ENCODE results near the gene JAKMIP3. TPM values are rescaled to one million over a fixed set of nuclear protein-coding genes. Genes with fewer than 3 reads are reported as not detected.

Gene JAKMIP3
- total RNA-seq, 1 donor from 2014 or later, result 1.4 TPM

GRCh38 chr10:132114953-132115520, 49.3 kb downstream of the JAKMIP3 start:
- Mint-ChIP-seq H3K27me3 (ENCODE audit: low read depth) (peaks cover 34% of the 10 kb centered on the region), H3K9me3 (no peaks in the 10 kb centered on the region)

More at GRCh38 chr10:132114953-132115520, 49.3 kb downstream of the JAKMIP3 start:
- Mint-ChIP-seq H3K4me3 (no peak overlapping the region), H3K4me1 (no peaks in the 10 kb centered on the region), H3K36me3 (no peaks in the 10 kb centered on the region), H3K27ac (no peak overlapping the region)
- DNase-seq (ENCODE audit: low spot score in 2 of 2, unreplicated experiment in 2 of 2), result no peak
- TF ChIP-seq CTCF (IDR thresholded peaks at IDR 0.05; ENCODE audit: unreplicated experiment), result no peak

Other genes starting within 250 kb of the JAKMIP3 start
- gene PPP2R2D, start 164.9 kb upstream of the JAKMIP3 start, total RNA-seq, result 32.9 to 34.0 TPM (median 33.3 TPM) in 3 replicates
- 50.8 to 57.2 TPM (median 53.0 TPM) in 3 replicates for gene BNIP3, start 84.0 kb upstream of the JAKMIP3 start, total RNA-seq
- 13.1 to 18.6 TPM (median 14.4 TPM) in 3 replicates for gene DPYSL4, start 121.0 kb downstream of the JAKMIP3 start, total RNA-seq
- gene STK32C, start 242.0 kb downstream of the JAKMIP3 start, total RNA-seq, result 8.0 to 9.9 TPM (median 8.4 TPM) in 3 replicates

All from mesothelial cell of epicardium (in vitro differentiated cells).